Uterus (tissue), 4 donors: ENCODE measurements around the gene SHROOM1. TPM values are rescaled to one million over a fixed set of nuclear protein-coding genes. Genes with fewer than 3 reads are reported as not detected.
A peak's percentile ranks its signal among the peaks of the same experiment; 100 is the strongest.

Experiments used
- DNase-seq, 2 donors: peaks; one replicate each; pipeline ENCODE4 v3.0.0-alpha.2; 2019 to 2020
- H3K27ac ChIP-seq, 2 donors: fragments of 200-600 bp; sonication (generic); 1 replicate in 1 of 2; 2 replicates in 1 of 2; pipeline ENCODE4 v1.5.1; 2016 to 2018
- H3K27me3 ChIP-seq, 2 donors: fragments of 200-600 bp; sonication (generic); one replicate each; pipeline ENCODE4 v1.5.1; 2018 to 2019; ENCODE audit warnings: control low read depth in 1 of 2
- H3K36me3 ChIP-seq, 2 donors: fragments of 200-600 bp; sonication (generic); one replicate each; pipeline ENCODE4 v1.5.1; 2019; ENCODE audit warnings: control low read depth in 1 of 2
- H3K4me1 ChIP-seq, 2 donors: fragments of 200-600 bp; sonication (generic); one replicate each; pipeline ENCODE4 v1.5.1; 2018 to 2019; ENCODE audit warnings: control low read depth in 1 of 2
- H3K4me3 ChIP-seq, 2 donors: fragments of 200-600 bp; sonication (generic); 1 replicate in 1 of 2; 2 replicates in 1 of 2; pipeline ENCODE4 v1.5.1; 2018 to 2019; ENCODE audit warnings: mild to moderate bottlenecking in 1 of 2
- H3K9me3 ChIP-seq, 2 donors: fragments of 200-600 bp; sonication (generic); one replicate each; pipeline ENCODE4 v1.5.1; 2019; ENCODE audit warnings: control low read depth in 1 of 2
- POLR2A ChIP-seq, 2 donors: fragments of 450-650 bp; IDR thresholded peaks; one replicate each; pipeline ENCODE4 v1.6.1; 2016; ENCODE audit warnings: antibody characterized with exemption in 2 of 2, mild to moderate bottlenecking in 1 of 2, moderate library complexity in 1 of 2
- intact Hi-C: fragments of 100-400 bp; cut with DNase I; formaldehyde crosslinking; loops from one replicate; pipeline ENCODE4 v1.15.1; 2023; ENCODE audit warnings: low total_unique reads
- total RNA-seq, 4 donors: library from RNA; depleted of rRNA in 3 of 4; stranded (reverse); fragments of >200 nt in 3 of 4; gene quantifications; one replicate each; pipeline versions ENCODE4 v1.1.0 to v1.2.4, GENCODE V29; 2014 to 2023
- TF ChIP-seq, protein P1 (sequence below), 4 experiments: fragments of 200-600 bp in 2 of 4; fragments of 450-650 bp in 2 of 4; sonication (generic) in 2 of 4; IDR thresholded peaks; one replicate each; pipeline ENCODE4 v1.5.1; 2016 to 2019; ENCODE audit warnings: antibody characterized with exemption in 4 of 4, mild to moderate bottlenecking in 2 of 4, moderate library complexity in 1 of 4
- donor health status: DM: yes; HTN: yes; CAD: no.

The SHROOM1 gene
- total RNA-seq, 4 donors from 2014 or later, result 5.0 to 28.0 (median 12.3) TPM

DNA sequence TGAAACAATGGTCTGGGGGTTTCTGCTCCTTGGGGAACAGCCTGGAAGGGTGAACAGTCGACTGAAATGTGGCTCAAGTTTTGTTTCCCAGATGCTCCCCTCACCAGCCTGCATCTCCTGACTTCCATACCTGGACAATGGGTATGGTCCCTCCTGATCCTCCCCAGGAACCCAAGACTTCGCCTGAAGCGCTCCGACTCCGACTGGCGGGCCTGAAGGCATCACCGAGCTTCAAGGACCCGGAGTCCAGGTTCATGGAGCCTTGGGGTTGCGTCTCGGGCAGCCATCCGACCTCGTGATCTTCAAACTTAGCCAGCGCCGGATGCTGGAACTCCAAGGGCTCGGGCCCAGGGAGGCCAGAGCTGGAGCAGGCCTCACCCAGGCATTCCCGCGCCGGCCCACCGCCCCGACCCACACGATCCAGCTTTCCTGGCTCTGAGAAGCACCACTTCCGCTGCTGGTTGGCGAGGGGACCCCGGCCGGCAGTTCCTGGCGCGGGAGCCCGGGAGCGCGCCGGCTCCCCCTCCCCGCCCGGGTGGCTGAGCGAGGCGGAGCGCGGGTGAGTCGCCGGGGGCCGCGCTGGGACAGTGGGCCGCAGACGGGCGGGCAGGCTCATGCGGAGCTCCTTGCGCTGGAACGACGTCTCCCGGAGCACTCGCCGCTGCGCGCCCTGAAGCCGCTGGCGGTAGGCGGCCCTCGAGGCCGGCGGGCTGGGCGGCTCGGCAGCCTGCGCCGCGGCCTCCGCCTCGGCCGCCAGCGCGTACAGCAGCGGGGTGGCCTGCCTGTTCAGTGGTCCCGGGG lies 5.2 kb downstream of the SHROOM1 start:
- H3K4me1 ChIP-seq, result peaks cover 0 to 3% of the 10 kb centered on the region in 2 donors
- no peak overlapping the region for H3K27ac ChIP-seq
- no peaks in the 10 kb centered on the region for H3K36me3 ChIP-seq
- no peak overlapping the region for H3K4me3 ChIP-seq
- H3K9me3 ChIP-seq, result no peaks in the 10 kb centered on the region
- TF ChIP-seq, protein P1, sequence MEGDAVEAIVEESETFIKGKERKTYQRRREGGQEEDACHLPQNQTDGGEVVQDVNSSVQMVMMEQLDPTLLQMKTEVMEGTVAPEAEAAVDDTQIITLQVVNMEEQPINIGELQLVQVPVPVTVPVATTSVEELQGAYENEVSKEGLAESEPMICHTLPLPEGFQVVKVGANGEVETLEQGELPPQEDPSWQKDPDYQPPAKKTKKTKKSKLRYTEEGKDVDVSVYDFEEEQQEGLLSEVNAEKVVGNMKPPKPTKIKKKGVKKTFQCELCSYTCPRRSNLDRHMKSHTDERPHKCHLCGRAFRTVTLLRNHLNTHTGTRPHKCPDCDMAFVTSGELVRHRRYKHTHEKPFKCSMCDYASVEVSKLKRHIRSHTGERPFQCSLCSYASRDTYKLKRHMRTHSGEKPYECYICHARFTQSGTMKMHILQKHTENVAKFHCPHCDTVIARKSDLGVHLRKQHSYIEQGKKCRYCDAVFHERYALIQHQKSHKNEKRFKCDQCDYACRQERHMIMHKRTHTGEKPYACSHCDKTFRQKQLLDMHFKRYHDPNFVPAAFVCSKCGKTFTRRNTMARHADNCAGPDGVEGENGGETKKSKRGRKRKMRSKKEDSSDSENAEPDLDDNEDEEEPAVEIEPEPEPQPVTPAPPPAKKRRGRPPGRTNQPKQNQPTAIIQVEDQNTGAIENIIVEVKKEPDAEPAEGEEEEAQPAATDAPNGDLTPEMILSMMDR (IDR thresholded peaks at IDR 0.05), result no peak
- TF ChIP-seq POLR2A (IDR thresholded peaks at IDR 0.05), result no peak
- no peaks in the 10 kb centered on the region for H3K27me3 ChIP-seq
- intact Hi-C loops, result loop anchor here (10.0 kb wide), 1 partner anchor 60 kb away; no protein-coding TSS in a partner anchor
- no peak for DNase-seq

DNA sequence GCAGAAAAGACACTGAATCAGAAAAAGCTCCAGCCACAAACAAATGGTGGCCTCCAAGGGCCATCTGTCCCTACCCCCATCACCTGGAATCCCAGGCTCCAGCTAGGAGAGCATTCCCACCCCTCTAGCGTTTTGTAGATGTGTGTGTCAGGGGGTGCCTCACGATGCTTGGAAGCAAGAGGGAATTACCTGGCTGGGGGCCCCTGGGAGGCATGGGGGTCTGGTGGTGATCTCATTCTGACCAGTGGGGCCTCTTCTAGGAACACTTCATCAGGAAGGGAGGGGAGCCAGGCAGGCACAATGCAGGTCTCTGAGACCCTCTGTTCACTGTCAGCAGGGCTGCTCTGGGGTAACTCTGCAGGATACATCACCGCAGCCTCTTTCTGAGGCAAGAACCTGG lies 6.0 kb downstream of the SHROOM1 start:
- intact Hi-C loops, result loop anchor here (10.0 kb wide), 1 partner anchor 60 kb away; no protein-coding TSS in a partner anchor

DNA sequence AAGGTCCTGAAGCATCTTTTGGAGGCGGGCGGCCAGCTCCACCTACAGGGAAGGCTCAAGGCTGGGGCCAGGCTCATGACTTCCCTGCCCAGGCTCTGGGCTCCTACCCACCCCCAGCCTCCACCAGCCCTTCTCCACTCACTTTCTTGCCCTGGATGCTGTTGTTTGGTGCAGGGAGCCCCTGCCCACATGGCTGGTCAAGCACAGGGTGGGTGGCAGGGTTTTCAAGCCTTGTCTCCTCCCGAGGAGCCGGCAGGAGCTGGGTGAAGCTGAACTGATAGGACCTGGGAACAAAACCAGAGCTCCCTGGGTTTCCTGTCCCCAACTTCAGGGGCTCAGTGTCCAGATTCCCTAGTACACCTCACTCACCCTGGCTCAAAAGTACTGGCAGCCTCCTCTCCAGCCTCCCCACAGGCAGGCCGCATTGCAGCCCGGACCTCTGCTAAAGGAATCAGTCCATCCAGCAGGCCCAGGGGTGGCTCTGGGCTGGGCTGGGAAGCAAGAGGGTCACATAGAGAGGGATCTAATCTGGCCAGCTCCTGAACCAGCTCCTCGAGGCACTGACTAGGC lies 6.9 kb downstream of the SHROOM1 start:
- DNase-seq, result no peak
- no peak overlapping the region for H3K4me3 ChIP-seq
- H3K27me3 ChIP-seq, result no peaks in the 10 kb centered on the region
- TF ChIP-seq POLR2A (IDR thresholded peaks at IDR 0.05), result no peak
- TF ChIP-seq, protein P1 (IDR thresholded peaks at IDR 0.05), result no peak
- intact Hi-C loops, result loop anchor here (10.0 kb wide), 1 partner anchor 61 kb away; no protein-coding TSS in a partner anchor
- no peak overlapping the region for H3K27ac ChIP-seq
- H3K36me3 ChIP-seq, result no peaks in the 10 kb centered on the region
- H3K9me3 ChIP-seq, result no peaks in the 10 kb centered on the region
- H3K4me1 ChIP-seq, result peaks cover 0 to 3% of the 10 kb centered on the region in 2 donors

More for the DNA sequence above, 6.0 kb downstream of the SHROOM1 start:
- no peak overlapping the region for H3K27ac ChIP-seq
- TF ChIP-seq, protein P1 (IDR thresholded peaks at IDR 0.05), result no peak
- no peak for TF ChIP-seq POLR2A (IDR thresholded peaks at IDR 0.05)
- H3K4me1 ChIP-seq, result peaks cover 0 to 3% of the 10 kb centered on the region in 2 donors
- H3K27me3 ChIP-seq, result no peaks in the 10 kb centered on the region
- no peaks in the 10 kb centered on the region for H3K9me3 ChIP-seq
- H3K36me3 ChIP-seq, result no peaks in the 10 kb centered on the region
- no peak for DNase-seq
- no peak overlapping the region for H3K4me3 ChIP-seq

DNA sequence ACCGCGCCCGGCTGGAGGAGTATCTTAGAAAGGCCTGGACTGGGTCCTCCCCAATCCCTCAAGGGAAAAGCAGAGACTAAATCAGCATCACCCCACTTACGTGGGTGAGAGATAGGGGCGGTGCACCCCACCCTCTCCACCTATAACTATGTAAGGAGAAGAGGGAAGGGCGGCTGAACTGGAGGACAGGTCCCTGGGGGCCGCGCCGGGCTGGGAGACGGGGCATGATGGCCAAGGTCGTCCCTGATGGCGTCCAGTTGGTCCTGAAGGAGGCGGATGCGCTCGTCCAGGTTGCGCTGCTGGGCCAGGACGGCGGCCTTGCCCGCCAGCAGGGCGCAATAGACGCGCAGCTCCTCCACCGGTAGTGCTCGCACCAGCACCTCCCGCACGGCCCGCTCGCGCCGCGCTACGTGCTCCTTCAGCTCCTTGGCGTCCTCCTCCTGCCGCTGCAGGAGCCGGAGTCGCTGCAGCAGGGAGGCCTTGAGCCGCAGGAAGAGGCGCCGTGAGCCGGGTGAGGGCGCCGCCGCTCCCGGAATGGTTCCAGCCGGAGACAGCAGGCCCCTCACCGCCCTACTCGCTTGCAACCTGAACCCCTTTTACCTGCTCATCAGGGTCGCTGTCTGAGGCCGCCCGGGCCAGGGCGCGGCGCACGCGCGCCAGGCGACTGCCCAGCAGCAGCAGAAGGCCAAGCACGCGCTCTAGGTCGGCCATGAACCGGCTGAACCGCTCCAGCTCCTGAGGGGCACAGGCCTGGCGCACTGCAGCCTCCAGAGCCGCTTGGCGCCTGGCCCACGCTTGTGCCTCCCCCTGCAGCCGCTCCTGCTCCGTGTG lies 7.6 kb downstream of the SHROOM1 start:
- H3K27me3 ChIP-seq, result no peaks in the 10 kb centered on the region
- DNase-seq, result peak in 1 of 2 donors; percentile 15
- no peak overlapping the region for H3K4me3 ChIP-seq
- H3K27ac ChIP-seq, result no peak overlapping the region
- no peaks in the 10 kb centered on the region for H3K36me3 ChIP-seq
- H3K9me3 ChIP-seq, result no peaks in the 10 kb centered on the region
- H3K4me1 ChIP-seq, result peaks cover 0 to 3% of the 10 kb centered on the region in 2 donors
- TF ChIP-seq POLR2A (IDR thresholded peaks at IDR 0.05), result no peak
- TF ChIP-seq, protein P1 (IDR thresholded peaks at IDR 0.05), result peak in 1 of 4 experiments; percentile 19
- intact Hi-C loops, result loop anchor here (10.0 kb wide), 1 partner anchor 62 kb away; no protein-coding TSS in a partner anchor
